RWPE2 (cell line): ENCODE results near the gene CCL26.
A peak's percentile ranks its signal among the peaks of the same experiment; 100 is the strongest.
"Not testable (repeated sequence)": the region's sequence is repeated elsewhere in the genome, so short reads cannot be mapped to it uniquely, and the experiment has no call there.

Source experiments
- ATAC-seq: fragments of 200-7000 bp; cut with Tn5 transposase; 3 replicates; pipeline ENCODE4 v1.9.1; 2021; ENCODE audit warnings: low read depth
- DNase-seq: peaks from one replicate; pipeline ENCODE4 v3.0.0-alpha.2; 2020; ENCODE audit warnings: low spot score
- H3K27ac ChIP-seq: fragments of 450-650 bp; 2 replicates; pipeline ENCODE4 v1.5.1; 2017; ENCODE audit warnings: mild to moderate bottlenecking; ENCODE audit not compliant: poor library complexity, severe bottlenecking
- H3K27me3 ChIP-seq: fragments of 250-450 bp; sonication (Bioruptor Pico); 2 replicates; pipeline ENCODE4 v1.5.1; 2021; ENCODE audit warnings: mild to moderate bottlenecking, moderate library complexity; ENCODE audit not compliant: insufficient read depth, poor library complexity, severe bottlenecking
- H3K36me3 ChIP-seq: fragments of 250-450 bp; sonication (Bioruptor Pico); 2 replicates; pipeline ENCODE4 v1.5.1; 2020; ENCODE audit warnings: low read depth, mild to moderate bottlenecking, moderate library complexity
- H3K4me1 ChIP-seq: fragments of 250-450 bp; sonication (Bioruptor Pico); 2 replicates; pipeline ENCODE4 v1.5.1; 2021; ENCODE audit warnings: mild to moderate bottlenecking, moderate library complexity; ENCODE audit not compliant: insufficient read depth, poor library complexity, severe bottlenecking
- H3K4me3 ChIP-seq: fragments of 250-450 bp; sonication (Bioruptor Pico); 2 replicates; pipeline ENCODE4 v1.5.1; 2021; ENCODE audit warnings: mild to moderate bottlenecking, moderate library complexity; ENCODE audit not compliant: severe bottlenecking
- H3K9me3 ChIP-seq: fragments of 250-450 bp; sonication (Bioruptor Pico); 2 replicates; pipeline ENCODE4 v1.5.1; 2021; ENCODE audit warnings: mild to moderate bottlenecking, moderate library complexity; ENCODE audit not compliant: severe bottlenecking
- TF ChIP-seq, protein P1 (sequence below): fragments of 450-650 bp; IDR thresholded peaks from one replicate; pipeline ENCODE4 v1.5.1; 2017; ENCODE audit warnings: mild to moderate bottlenecking, moderate library complexity; ENCODE audit not compliant: poor library complexity, severe bottlenecking

CCL26 gene

DNA sequence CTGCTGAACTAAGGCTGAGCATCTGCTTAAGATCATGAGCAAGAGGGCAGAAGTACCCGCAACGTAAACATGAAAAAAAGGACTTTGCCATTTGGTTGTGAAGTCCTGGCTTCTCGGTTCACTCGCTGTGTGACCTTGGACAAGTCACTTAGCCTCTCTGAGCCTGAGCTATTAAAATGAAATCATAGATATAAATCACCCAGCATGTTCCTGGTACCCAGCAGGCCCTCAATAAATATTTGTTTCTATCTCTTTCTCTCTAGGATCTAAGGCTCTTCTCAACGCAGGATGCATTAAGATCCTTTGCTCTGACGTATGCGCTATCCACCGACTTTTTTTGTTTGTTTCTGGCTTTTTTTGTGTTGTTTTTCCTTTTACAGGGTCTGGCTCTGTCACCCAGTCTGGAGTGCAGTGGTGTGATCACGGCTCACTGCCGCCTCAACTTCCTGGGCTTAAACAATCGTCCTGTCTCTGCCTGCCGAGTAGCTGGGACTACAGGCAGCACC is 39.9 kb downstream of the CCL26 start:
- peaks cover 28% of the 10 kb centered on the region for H3K4me1 ChIP-seq
- H3K27me3 ChIP-seq: no peaks in the 10 kb centered on the region
- TF ChIP-seq, protein P1, sequence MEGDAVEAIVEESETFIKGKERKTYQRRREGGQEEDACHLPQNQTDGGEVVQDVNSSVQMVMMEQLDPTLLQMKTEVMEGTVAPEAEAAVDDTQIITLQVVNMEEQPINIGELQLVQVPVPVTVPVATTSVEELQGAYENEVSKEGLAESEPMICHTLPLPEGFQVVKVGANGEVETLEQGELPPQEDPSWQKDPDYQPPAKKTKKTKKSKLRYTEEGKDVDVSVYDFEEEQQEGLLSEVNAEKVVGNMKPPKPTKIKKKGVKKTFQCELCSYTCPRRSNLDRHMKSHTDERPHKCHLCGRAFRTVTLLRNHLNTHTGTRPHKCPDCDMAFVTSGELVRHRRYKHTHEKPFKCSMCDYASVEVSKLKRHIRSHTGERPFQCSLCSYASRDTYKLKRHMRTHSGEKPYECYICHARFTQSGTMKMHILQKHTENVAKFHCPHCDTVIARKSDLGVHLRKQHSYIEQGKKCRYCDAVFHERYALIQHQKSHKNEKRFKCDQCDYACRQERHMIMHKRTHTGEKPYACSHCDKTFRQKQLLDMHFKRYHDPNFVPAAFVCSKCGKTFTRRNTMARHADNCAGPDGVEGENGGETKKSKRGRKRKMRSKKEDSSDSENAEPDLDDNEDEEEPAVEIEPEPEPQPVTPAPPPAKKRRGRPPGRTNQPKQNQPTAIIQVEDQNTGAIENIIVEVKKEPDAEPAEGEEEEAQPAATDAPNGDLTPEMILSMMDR: no peak
- no peak for ATAC-seq
- no peak for DNase-seq
- H3K9me3 ChIP-seq: no peaks in the 10 kb centered on the region
- no peak overlapping the region for H3K4me3 ChIP-seq
- H3K36me3 ChIP-seq: no peaks in the 10 kb centered on the region
- peak overlapping the region; percentile 64 for H3K27ac ChIP-seq

DNA sequence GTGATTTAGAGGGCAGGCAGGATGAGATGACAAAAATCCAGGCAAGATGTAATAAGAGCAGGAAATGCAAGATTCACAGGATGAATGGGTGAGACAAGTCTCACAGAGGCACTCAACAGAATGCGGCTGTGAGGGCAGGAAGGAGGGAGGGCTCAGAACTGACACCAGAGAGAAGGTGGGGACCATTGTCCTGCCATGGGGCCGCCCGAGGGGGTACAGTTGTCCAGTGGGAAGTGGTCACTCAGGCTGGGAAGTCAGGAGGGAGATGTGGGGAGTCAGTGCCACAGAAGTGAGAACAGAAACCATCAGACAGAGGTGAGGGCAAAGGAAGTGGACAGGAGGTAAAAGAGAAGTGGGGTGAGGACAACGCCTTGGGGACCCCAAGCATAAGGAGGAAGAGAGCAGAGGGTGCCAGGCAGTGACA is 42.1 kb downstream of the CCL26 start:
- ATAC-seq (no peak), DNase-seq (no peak)
- Histone ChIP-seq H3K9me3 (no peaks in the 10 kb centered on the region), H3K4me3 (no peak overlapping the region), H3K27me3 (no peaks in the 10 kb centered on the region), H3K4me1 (peaks cover 28% of the 10 kb centered on the region), H3K27ac (peak overlapping the region; percentile 73), H3K36me3 (no peaks in the 10 kb centered on the region)
- TF ChIP-seq, protein P1: no peak

DNA sequence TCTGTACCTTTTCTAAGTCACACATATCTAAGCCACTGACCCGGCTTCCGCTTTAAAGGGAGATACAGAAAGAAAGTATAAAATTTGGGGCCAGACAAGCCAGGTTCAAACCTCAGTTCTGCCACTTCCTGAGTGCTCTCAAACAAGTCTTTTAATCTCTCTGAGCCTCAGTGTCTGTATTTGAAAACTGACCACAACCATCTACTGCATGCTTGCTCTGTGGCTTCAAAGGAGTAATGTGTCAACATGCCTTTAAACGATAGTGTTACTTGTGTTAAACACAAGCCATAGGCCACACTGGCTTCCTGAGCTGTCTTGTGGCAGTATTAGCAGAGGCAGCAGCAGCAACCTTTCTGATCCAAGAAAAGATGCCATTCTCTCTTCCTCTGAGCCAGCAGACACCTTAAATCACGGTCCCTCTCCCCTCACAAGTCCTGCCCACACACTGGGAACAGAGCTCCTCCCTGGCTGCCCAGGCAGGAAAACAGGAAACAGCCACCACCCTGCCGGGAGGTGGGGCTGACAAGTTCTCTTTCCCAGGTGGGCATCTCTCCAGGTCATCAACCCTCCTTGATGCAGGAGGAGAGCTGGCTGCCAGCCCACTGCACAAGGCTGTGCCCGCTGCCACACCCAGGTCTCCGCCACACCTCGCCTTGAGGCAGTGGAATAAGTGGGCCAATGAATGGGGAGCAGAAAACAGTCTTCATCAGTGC is 44.0 kb downstream of the CCL26 start:
- DNase-seq (peak; percentile 92), ATAC-seq (peak; percentile 87)
- Histone ChIP-seq H3K27me3 (no peaks in the 10 kb centered on the region), H3K4me3 (no peak overlapping the region), H3K36me3 (no peaks in the 10 kb centered on the region), H3K9me3 (no peaks in the 10 kb centered on the region), H3K4me1 (peaks cover 23% of the 10 kb centered on the region), H3K27ac (peak overlapping the region; percentile 73)
- TF ChIP-seq, protein P1: no peak

DNA sequence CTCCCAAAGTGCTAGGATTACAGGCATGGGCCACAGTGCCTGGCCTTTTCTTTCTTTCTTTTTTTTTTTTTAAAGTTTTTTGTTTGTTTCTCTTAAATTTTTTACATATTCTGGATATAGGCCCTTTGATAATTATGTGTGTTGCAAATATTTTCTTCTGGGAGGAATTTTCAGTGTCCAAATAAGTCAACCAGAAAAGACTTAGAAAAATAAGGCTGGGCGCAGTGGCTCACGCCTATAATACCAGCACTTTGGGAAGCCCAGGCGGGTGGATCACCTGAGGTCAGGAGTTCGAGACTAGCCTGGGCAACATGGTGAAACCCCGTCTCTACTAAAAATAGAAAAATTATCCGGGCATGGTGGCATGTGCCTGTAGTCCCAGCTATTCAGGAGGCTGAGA is 44.7 kb downstream of the CCL26 start:
- Histone ChIP-seq H3K27ac (peak overlapping the region; percentile 73), H3K4me1 (peaks cover 16% of the 10 kb centered on the region)
- ATAC-seq, H3K36me3 ChIP-seq, DNase-seq, H3K27me3 ChIP-seq, H3K4me3 ChIP-seq, H3K9me3 ChIP-seq: not testable (repeated sequence)

DNA sequence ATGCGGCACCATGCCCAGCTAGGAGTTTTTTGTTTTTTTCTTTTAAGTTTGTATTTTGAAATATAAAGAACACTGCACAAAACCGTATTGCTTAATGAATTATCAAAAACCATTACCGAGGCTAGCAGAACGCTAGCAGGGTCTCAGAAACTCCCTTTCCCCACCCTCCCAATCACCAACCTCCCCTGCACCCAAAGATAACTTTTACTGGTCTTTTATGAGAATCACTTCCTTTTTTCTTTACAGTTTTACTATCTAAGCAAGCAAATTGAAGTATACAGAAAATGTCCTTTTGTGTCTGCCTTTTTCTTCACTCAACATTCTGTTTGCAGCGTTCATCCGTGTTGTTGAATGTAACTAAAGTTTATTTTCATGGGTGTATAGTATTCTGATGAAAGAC is 46.7 kb downstream of the CCL26 start:
- Histone ChIP-seq H3K4me3 (no peak overlapping the region), H3K9me3 (no peaks in the 10 kb centered on the region), H3K27me3 (no peaks in the 10 kb centered on the region), H3K4me1 (peaks cover 16% of the 10 kb centered on the region), H3K36me3 (no peaks in the 10 kb centered on the region), H3K27ac (no peak overlapping the region)
- DNase-seq (no peak), ATAC-seq (no peak)
- TF ChIP-seq, protein P1: no peak
